Metanephros (tissue), 2 donors: ENCODE data around the gene CACNA1E. TPM values are rescaled to one million over a fixed set of nuclear protein-coding genes. Genes with fewer than 3 reads are reported as not detected.

ENCODE experiments used
- small RNA-seq: library from RNA; depleted of rRNA; stranded (forward); fragments of <200 nt; gene quantifications from one replicate; pipeline ENCODE3, GENCODE V24; 2014; ENCODE audit warnings: low replicate concordance
- total RNA-seq: library from RNA; depleted of rRNA; stranded (reverse); fragments of >200 nt; gene quantifications from one replicate; pipeline ENCODE4 v1.2.3, GENCODE V29; 2014

Gene CACNA1E
- 0.88 TPM for total RNA-seq

GRCh38 chr1:181483285-181484195 lies at the start of gene CACNA1E:
Gene CACNA1E (plus strand): TSS chr1:181483517. CDS start chr1:181483745, 228 bp downstream.

Small RNA genes within 50 kb of the gene (small RNA-seq; reads per million reads assigned to genes)
- gene RF00017 (not detected), gene RNA5SP70 (not detected)
